Activated gamma-delta T cell treated with Interleukin-2 at 50 U/mL for 16 hours (primary cell): ENCODE measurements around the gene DMKN.

ENCODE experiments used
- DNase-seq: peaks from one replicate; pipeline ENCODE4 v3.0.0-alpha.2; 2020

DMKN gene

DNA sequence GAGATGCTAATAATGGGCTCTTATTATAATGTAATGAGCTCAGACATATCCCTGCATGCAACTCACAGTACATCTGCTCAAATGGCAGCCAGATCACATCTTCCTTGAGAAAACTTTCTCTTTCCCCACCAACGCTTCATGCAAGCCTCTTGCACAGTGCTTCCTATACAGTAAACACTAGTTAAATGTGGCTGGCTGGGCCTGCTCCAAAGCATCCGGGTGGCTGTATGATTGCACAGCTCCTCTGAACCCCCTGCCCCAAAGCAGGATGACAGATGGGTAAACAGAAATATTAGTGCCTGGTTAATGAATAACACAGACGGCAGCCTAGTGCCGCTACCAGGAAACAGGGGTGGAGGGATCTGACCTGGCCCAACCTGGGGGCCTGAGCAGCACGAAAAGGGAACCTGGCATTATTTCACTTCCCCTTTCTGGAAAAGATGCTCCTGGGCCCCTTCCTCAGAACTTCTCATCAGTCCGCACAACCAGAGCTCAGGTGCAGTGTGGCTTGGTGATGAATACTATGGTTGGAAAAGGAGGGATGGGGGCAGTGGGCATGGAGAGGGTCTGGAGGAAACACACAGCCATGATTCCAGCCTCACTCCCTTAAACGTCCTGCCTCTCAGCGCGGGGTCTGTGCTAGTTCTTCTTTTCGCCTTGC lies 54.6 kb downstream of the DMKN start:
- DNase-seq, result no peak

GRCh38 chr19:35458192-35458591 lies 55.3 kb downstream of the DMKN start:
- DNase-seq, result no peak

DNA sequence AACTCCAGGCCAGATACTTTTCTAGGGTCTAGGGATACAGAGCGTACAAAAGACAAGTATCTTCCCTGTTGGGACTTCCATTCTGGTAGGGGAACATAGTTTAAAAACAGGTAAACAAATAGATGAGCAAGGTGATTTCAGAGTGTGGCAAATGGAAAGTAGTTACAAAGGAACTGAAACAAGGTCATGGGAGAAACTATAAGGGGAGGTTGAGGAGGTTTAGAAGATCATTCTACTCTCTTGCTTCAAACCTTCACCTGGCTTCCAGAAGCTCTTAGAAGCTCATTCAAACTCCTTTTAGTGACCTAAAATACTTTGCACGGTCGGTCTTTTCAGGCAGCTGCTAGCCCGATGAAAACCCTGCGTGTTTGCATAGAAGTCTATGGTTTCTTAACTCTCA lies 56.3 kb downstream of the DMKN start:
- DNase-seq, result no peak

- DNase-seq, result no peak
Observed at GRCh38 chr19:35455616-35456201, 57.7 kb downstream of the DMKN start.

DNA sequence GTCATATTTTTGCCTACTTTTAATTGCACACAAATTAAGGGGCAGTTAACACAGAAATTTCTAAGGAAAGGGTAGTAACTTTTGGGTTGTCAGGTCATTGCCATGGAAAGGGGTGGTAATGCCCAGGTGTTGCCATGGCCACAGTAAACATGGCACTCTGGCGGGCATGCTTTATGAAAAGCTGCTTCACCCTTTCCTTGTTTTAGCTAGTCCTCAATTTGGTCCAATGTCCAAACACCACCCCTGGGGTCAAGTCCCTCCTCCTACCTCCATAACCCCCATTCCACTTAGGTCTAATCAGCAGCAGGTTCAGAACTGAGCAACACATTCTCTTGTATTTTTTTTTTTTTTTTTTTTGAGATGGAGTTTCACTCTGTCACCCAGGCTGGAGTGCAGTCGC lies 58.8 kb downstream of the DMKN start:
- no peak for DNase-seq

GRCh38 chr19:35451338-35452096 lies 61.9 kb downstream of the DMKN start:
- no peak for DNase-seq

GRCh38 chr19:35449359-35450043 lies 63.9 kb downstream of the DMKN start:
- DNase-seq, result no peak

DNA sequence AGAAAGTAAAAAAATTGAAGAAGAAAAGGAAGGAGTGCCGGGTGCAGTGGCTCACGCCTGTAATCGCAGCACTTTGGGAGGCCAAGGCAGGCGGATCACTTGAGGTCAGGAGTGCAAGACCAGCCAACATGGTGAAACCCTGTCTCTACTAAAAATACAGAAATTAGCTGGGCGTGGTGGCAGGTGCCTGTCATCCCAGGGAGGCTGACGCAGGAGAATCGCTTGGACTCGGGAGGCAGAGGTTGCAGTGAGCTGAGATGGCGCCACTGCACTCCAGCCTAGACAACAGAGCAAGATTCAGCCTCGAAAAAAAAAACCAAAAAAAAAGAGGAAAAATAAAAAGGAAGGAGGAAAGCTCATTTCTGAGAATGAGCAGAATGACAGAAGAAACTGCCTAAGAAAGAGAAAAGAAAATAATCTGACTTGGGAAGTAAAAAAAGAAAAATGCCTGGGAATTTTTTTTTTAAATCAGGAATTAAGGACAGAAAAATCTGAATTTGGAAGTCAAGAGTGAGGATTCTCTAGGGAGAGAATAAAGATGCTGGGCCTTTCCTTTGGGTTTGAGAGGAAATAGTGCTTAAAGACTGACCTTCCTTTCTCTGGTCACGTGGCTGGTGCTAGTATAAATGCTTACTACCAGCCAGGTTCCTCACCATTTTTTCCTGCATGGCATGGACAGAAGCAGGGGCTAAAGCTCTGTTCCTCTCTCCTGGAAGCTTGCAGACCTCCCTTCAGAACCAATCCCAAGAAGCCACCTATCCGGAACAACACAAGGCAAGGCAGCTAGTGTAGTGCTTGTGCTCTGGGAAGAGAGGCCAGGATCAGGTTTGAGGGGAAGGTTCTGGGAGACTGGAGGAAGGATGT lies 65.6 kb downstream of the DMKN start, which contains the start of gene FFAR2:
Gene FFAR2, plus strand, starts transcription at position 652 of the 864 bp plus-strand sequence. CDS start 1,458 bp downstream, outside the sequence.
- no peak for DNase-seq
